ENCODE data around the gene KRTAP10-7.

GRCh38 chr21:44596068-44596725, 4.2 kb upstream of the KRTAP10-7 start:
- TF ChIP-seq, protein P1, sequence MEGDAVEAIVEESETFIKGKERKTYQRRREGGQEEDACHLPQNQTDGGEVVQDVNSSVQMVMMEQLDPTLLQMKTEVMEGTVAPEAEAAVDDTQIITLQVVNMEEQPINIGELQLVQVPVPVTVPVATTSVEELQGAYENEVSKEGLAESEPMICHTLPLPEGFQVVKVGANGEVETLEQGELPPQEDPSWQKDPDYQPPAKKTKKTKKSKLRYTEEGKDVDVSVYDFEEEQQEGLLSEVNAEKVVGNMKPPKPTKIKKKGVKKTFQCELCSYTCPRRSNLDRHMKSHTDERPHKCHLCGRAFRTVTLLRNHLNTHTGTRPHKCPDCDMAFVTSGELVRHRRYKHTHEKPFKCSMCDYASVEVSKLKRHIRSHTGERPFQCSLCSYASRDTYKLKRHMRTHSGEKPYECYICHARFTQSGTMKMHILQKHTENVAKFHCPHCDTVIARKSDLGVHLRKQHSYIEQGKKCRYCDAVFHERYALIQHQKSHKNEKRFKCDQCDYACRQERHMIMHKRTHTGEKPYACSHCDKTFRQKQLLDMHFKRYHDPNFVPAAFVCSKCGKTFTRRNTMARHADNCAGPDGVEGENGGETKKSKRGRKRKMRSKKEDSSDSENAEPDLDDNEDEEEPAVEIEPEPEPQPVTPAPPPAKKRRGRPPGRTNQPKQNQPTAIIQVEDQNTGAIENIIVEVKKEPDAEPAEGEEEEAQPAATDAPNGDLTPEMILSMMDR (IDR thresholded peaks at IDR 0.05) = no peak
- TF ChIP-seq POLR2A (IDR thresholded peaks at IDR 0.05) = no peak
